Urinary bladder (tissue), 4 donors: ENCODE results near the gene RAB3GAP1. TPM values are rescaled to one million over a fixed set of nuclear protein-coding genes. Genes with fewer than 3 reads are reported as not detected.
A peak's percentile ranks its signal among the peaks of the same experiment; 100 is the strongest.

ENCODE experiments used
- DNase-seq: peaks from one replicate; pipeline ENCODE4 v3.0.0-alpha.2; 2015; ENCODE audit errors: extremely low spot score
- H3K27ac ChIP-seq: one replicate; pipeline ENCODE4 v1.5.1; 2013; ENCODE audit warnings: low read depth, mild to moderate bottlenecking, moderate library complexity
- H3K36me3 ChIP-seq: one replicate; pipeline ENCODE4 v1.6.1; 2013; ENCODE audit warnings: mild to moderate bottlenecking, moderate library complexity; ENCODE audit not compliant: insufficient read depth
- H3K4me1 ChIP-seq: one replicate; pipeline ENCODE4 v1.6.1; 2013; ENCODE audit warnings: mild to moderate bottlenecking, moderate library complexity; ENCODE audit not compliant: insufficient read depth
- H3K4me3 ChIP-seq: one replicate; pipeline ENCODE4 v1.5.1; 2013; ENCODE audit warnings: low read depth, low read length
- WGBS: extraction: QIAGEN DNeasy Blood & Tissue Kit; methylation state at CpG from one replicate; pipeline ENCODE4 v1.1.7; 2013; 5-methylcytosine and 5-hydroxymethylcytosine counted together
- polyA plus RNA-seq: library from polyadenylated mRNA; stranded (reverse); fragments of 200-250 nt; gene quantifications from one replicate; pipeline ENCODE4 v1.2.3, GENCODE V29; 2013
- total RNA-seq: library from RNA; depleted of rRNA; stranded (reverse); fragments of >200 nt; gene quantifications from one replicate; pipeline ENCODE4 v1.2.3, GENCODE V29; 2014
- donor health status: healthy with polysubstance abuse.
- donor health status: healthy.

RAB3GAP1 gene
- total and polyA plus RNA-seq, 2 donors = 36.9 to 110 TPM

GRCh38 chr2:135169900-135170753 is 118.0 kb downstream of the RAB3GAP1 start:
- H3K27ac ChIP-seq = no peak overlapping the region
- peaks cover 8% of the 10 kb centered on the region for H3K36me3 ChIP-seq
- no peaks in the 10 kb centered on the region for H3K4me1 ChIP-seq
- no peak overlapping the region for H3K4me3 ChIP-seq
- WGBS = 92% methylated on average over 11 of the region's 11 CpGs
- no peak for DNase-seq

- 87% methylated on average over 9 of the region's 9 CpGs for WGBS
- H3K4me3 ChIP-seq = no peak overlapping the region
- DNase-seq = no peak
- no peaks in the 10 kb centered on the region for H3K4me1 ChIP-seq
- no peak overlapping the region for H3K27ac ChIP-seq
- H3K36me3 ChIP-seq = peaks cover 2% of the 10 kb centered on the region
Observed at GRCh38 chr2:135174049-135174809, 122.1 kb downstream of the RAB3GAP1 start.

GRCh38 chr2:135174810-135175093 is 122.7 kb downstream of the RAB3GAP1 start:
- DNase-seq = no peak
- H3K27ac ChIP-seq = no peak overlapping the region
- H3K36me3 ChIP-seq = no peaks in the 10 kb centered on the region
- WGBS = 98% methylated on average over 6 of the region's 6 CpGs
- H3K4me1 ChIP-seq = no peaks in the 10 kb centered on the region
- no peak overlapping the region for H3K4me3 ChIP-seq

GRCh38 chr2:135175177-135175576 is 123.1 kb downstream of the RAB3GAP1 start:
- Histone ChIP-seq H3K4me1 (no peaks in the 10 kb centered on the region), H3K4me3 (no peak overlapping the region), H3K36me3 (no peaks in the 10 kb centered on the region), H3K27ac (no peak overlapping the region)
- DNase-seq = no peak
- WGBS = 91% methylated on average over 3 of the region's 3 CpGs

GRCh38 chr2:135179689-135180088 is 127.6 kb downstream of the RAB3GAP1 start:
- WGBS = 89% methylated on average over 1 of the region's 1 CpG
- H3K4me3 ChIP-seq = no peak overlapping the region
- peak overlapping the region; percentile 6 for H3K27ac ChIP-seq
- no peaks in the 10 kb centered on the region for H3K4me1 ChIP-seq
- DNase-seq = no peak
- peaks cover 2% of the 10 kb centered on the region for H3K36me3 ChIP-seq

GRCh38 chr2:135182190-135182589 is 130.1 kb downstream of the RAB3GAP1 start:
- H3K36me3 ChIP-seq = peaks cover 2% of the 10 kb centered on the region
- no peaks in the 10 kb centered on the region for H3K4me1 ChIP-seq
- DNase-seq = no peak
- no peak overlapping the region for H3K27ac ChIP-seq
- no peak overlapping the region for H3K4me3 ChIP-seq
- 74% methylated on average over 8 of the region's 8 CpGs for WGBS

GRCh38 chr2:135182601-135183000 is 130.5 kb downstream of the RAB3GAP1 start:
- WGBS = 53% methylated on average over 3 of the region's 3 CpGs

GRCh38 chr2:135183822-135184221 is 131.7 kb downstream of the RAB3GAP1 start:
- Histone ChIP-seq H3K4me3 (no peak overlapping the region), H3K36me3 (peaks cover 2% of the 10 kb centered on the region), H3K4me1 (no peaks in the 10 kb centered on the region), H3K27ac (no peak overlapping the region)
- 86% methylated on average over 1 of the region's 1 CpG for WGBS
- DNase-seq = no peak

More at GRCh38 chr2:135182601-135183000, 130.5 kb downstream of the RAB3GAP1 start:
- Histone ChIP-seq H3K4me1 (no peaks in the 10 kb centered on the region), H3K27ac (no peak overlapping the region), H3K36me3 (peaks cover 2% of the 10 kb centered on the region), H3K4me3 (no peak overlapping the region)
- DNase-seq = no peak

GRCh38 chr2:135186054-135186453 is 134.0 kb downstream of the RAB3GAP1 start:
- H3K36me3 ChIP-seq = no peaks in the 10 kb centered on the region
- no peaks in the 10 kb centered on the region for H3K4me1 ChIP-seq
- H3K27ac ChIP-seq = no peak overlapping the region
- no peak for DNase-seq
- WGBS = 47% methylated on average over 5 of the region's 5 CpGs
- no peak overlapping the region for H3K4me3 ChIP-seq

- Histone ChIP-seq H3K36me3 (no peaks in the 10 kb centered on the region), H3K4me3 (no peak overlapping the region), H3K27ac (no peak overlapping the region), H3K4me1 (no peaks in the 10 kb centered on the region)
- WGBS = 89% methylated on average over 3 of the region's 3 CpGs
- no peak for DNase-seq
Observed at GRCh38 chr2:135187270-135187669, 135.2 kb downstream of the RAB3GAP1 start.

- DNase-seq = no peak
- Histone ChIP-seq H3K36me3 (no peaks in the 10 kb centered on the region), H3K4me3 (no peak overlapping the region), H3K27ac (no peak overlapping the region), H3K4me1 (no peaks in the 10 kb centered on the region)
- WGBS = 97% methylated on average over 1 of the region's 1 CpG
Observed at GRCh38 chr2:135189148-135189547, 137.1 kb downstream of the RAB3GAP1 start.

GRCh38 chr2:135190799-135191198 is 138.7 kb downstream of the RAB3GAP1 start:
- no peaks in the 10 kb centered on the region for H3K4me1 ChIP-seq
- no peak overlapping the region for H3K4me3 ChIP-seq
- no peak for DNase-seq
- H3K36me3 ChIP-seq = no peaks in the 10 kb centered on the region
- no peak overlapping the region for H3K27ac ChIP-seq

- Histone ChIP-seq H3K4me3 (no peak overlapping the region), H3K36me3 (no peaks in the 10 kb centered on the region), H3K4me1 (no peaks in the 10 kb centered on the region), H3K27ac (no peak overlapping the region)
- WGBS = 87% methylated on average over 3 of the region's 3 CpGs
- no peak for DNase-seq
Observed at GRCh38 chr2:135198481-135198880, 146.4 kb downstream of the RAB3GAP1 start.

- Histone ChIP-seq H3K36me3 (no peaks in the 10 kb centered on the region), H3K27ac (no peak overlapping the region), H3K4me1 (no peaks in the 10 kb centered on the region), H3K4me3 (no peak overlapping the region)
- DNase-seq = no peak
Observed at GRCh38 chr2:135202751-135203150, 150.7 kb downstream of the RAB3GAP1 start.
